Heart right ventricle (tissue), 16 donors: ENCODE data around the gene LGALS9C. TPM values are rescaled to one million over a fixed set of nuclear protein-coding genes. Genes with fewer than 3 reads are reported as not detected.
"Not testable (repeated sequence)": the region's sequence is repeated elsewhere in the genome, so short reads cannot be mapped to it uniquely, and the experiment has no call there.

Experiments used
- ATAC-seq, 8 donors: fragments of 200-7000 bp; cut with Tn5 transposase; one replicate each; pipeline ENCODE4 v1.9.1; 2020; ENCODE audit warnings: mild to moderate bottlenecking in 8 of 8, moderate library complexity in 8 of 8, moderate number of reproducible peaks in 1 of 8
- DNase-seq, 2 donors: peaks; one replicate each; pipeline ENCODE4 v3.0.0-alpha.2; 2020
- H3K27ac ChIP-seq, 10 donors: fragments of 200-600 bp; sonication (generic) in 2 of 10; one replicate each; pipeline versions ENCODE4 v1.5.0 to v1.8.0; 2020 to 2022; ENCODE audit warnings: mild to moderate bottlenecking in 3 of 10
- H3K27me3 ChIP-seq, 7 donors: fragments of 200-600 bp; one replicate each; pipeline ENCODE4 v1.8.0; 2021 to 2022; ENCODE audit warnings: mild to moderate bottlenecking in 2 of 7
- H3K36me3 ChIP-seq, 9 donors: fragments of 200-600 bp; sonication (generic) in 1 of 9; one replicate each; pipeline versions ENCODE4 v1.5.0 to v1.8.0; 2020 to 2022; ENCODE audit warnings: mild to moderate bottlenecking in 2 of 9
- H3K4me1 ChIP-seq, 9 donors: fragments of 200-600 bp; sonication (generic) in 1 of 9; one replicate each; pipeline versions ENCODE4 v1.5.0 to v1.8.0; 2020 to 2022; ENCODE audit warnings: mild to moderate bottlenecking in 4 of 9
- H3K4me3 ChIP-seq, 10 donors: fragments of 200-600 bp; sonication (generic) in 2 of 10; one replicate each; pipeline versions ENCODE4 v1.5.0 to v1.8.0; 2020 to 2022; ENCODE audit warnings: mild to moderate bottlenecking in 7 of 10, moderate library complexity in 2 of 10
- H3K9me3 ChIP-seq, 11 donors: fragments of 200-600 bp in 10 of 11; sonication (generic) in 2 of 11; one replicate each; pipeline versions ENCODE4 v1.5.0 to v1.8.0; 2013 to 2022; ENCODE audit warnings: mild to moderate bottlenecking in 2 of 11, control low read depth in 1 of 11, moderate library complexity in 1 of 11
- WGBS, 2 donors: extraction: QIAGEN DNeasy Blood & Tissue Kit; methylation state at CpG; one replicate each; pipeline ENCODE4 v1.1.7; 2013; ENCODE audit warnings: inconsistent platforms in 1 of 2; 5-methylcytosine and 5-hydroxymethylcytosine counted together
- intact Hi-C, 10 donors: fragments of 100-400 bp; cut with DNase I; formaldehyde crosslinking; loops; one replicate each; pipeline versions ENCODE4 v1.11.1 to v1.14.2; 2022
- long read RNA-seq, 3 donors: library from polyadenylated mRNA; unstranded; transcript quantifications; one replicate each; pipeline ENCODE4 v2.0.0, GENCODE V29; 2020 to 2021
- polyA plus RNA-seq, 2 donors: library from polyadenylated mRNA; stranded (reverse); fragments of 200-250 nt; gene quantifications; one replicate each; pipeline ENCODE4 v1.2.3, GENCODE V29; 2013
- total RNA-seq, 10 donors: library from RNA; stranded (reverse); fragmentation: NEBNext Ultra II Directional in 3 of 10; extraction: Animal tissue kit (Norgen Biotek cat#: 25700) in 3 of 10; gene quantifications; one replicate each; pipeline versions ENCODE4 v1.2.1 to v1.2.4, GENCODE V29; 2021 to 2023
- TF ChIP-seq, protein P1 (sequence below), 9 donors: fragments of 200-600 bp; sonication (generic) in 2 of 9; IDR thresholded peaks; one replicate each; pipeline versions ENCODE4 v1.5.0 to v1.8.0; 2021 to 2022; ENCODE audit warnings: antibody characterized with exemption in 9 of 9, mild to moderate bottlenecking in 5 of 9, moderate library complexity in 1 of 9
- donor health status: Arrhythmogenic right ventricular cardiomyopathy.
- donor health status: ischemic (EF 13 %, LVEDD 7.1; RV severe dilation, severe dysfunction).
- donor health status: healthy with polysubstance abuse.
- donor health status: DM: no; HTN: yes; CAD: no.
- donor health status: DM: no; HTN: no; CAD: no.
- donor health status: ischemic (EF 25% LVEDD 6.9; RV normal size, moderate dysfunction).
- donor health status: ischemic (EF 25% LVEDD 5.7; RV mildly dilated, moderate dysfunction).
- donor health status: healthy.
- donor health status: DM: yes; HTN: yes; CAD: no.
- donor health status: Ischemic cardiomyopathy.
- donor health status: ischemic (EF 35%, LVEDD 5.7; RV mildly dilated, moderate dysfunction).
- donor health status: nonischemic (EF 11% LVEDD 7.7; RV severe dilation, severe dysfunction).
- donor health status: DM: yes; HTN: yes; CAD: no.
- donor health status: PGD.
- donor health status: ischemic (EF 29% LVEDD 5.4; RV normal size, mild dysfunction).
- donor health status: nonischemic (EF 23%, LVEDD 6.1; RV moderate dilation, normal function).

LGALS9C gene
- total RNA-seq (under 1 TPM in 1 of 10 donors, not detected in 9; 0.18 TPM), polyA plus RNA-seq (not detected)
- long read RNA-seq, donor 1, result 0 reads
- long read RNA-seq, donor 2, result 0 reads
- long read RNA-seq, donor 3, result 0 reads

DNA sequence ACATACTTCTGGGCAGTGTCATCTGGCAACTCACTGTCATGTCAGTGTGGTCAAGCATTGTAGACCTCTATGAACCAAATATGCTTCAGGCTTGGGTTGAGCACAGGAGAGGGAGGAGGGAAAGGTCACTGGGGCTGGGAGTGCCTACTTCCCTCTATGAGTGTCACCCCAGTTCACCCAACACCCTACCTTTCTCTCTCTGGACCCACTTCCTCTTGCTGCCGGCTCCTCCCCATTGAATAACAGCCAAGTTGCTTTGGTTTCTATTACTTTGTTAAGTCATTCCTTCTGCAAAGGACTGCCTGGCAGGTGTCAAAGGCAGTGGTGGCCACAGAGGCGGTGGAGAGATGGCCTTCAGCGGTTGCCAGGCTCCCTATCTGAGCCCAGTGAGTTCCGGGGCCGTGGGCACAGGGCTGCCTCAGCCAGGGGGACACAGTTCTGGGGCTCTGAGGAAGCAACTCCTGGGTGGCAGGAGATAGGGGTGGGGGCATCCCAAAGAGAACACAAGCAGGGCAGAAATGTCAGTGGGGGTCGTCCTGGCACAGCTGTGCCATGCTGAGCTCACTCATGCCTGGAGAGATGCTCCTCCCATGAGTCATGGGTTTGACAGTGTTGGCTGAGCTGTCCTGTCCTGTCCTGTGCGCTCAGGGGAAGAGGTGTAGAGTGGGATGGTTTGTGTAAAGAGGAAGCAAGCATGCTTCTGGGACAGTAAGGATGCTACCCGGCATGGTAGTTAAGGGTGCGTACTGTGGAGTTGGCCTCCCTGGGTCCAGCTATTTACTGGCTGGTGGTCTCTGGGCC is at the start of gene LGALS9C:
TSS of gene LGALS9C (plus strand) at position 282 of the 801 bp plus-strand sequence. CDS start at position 348, 66 bp downstream.
- H3K27ac ChIP-seq, result peak within 1 kb of the TSS in 1 of 10 donors; percentile 46
- peak in 5 of 8 donors; percentile 7 to 54 (median 29) for ATAC-seq
- H3K27me3 ChIP-seq, DNase-seq, intact Hi-C loops, H3K36me3 ChIP-seq, H3K9me3 ChIP-seq, H3K4me3 ChIP-seq, H3K4me1 ChIP-seq: not testable (repeated sequence)
- 73% methylated on average over 6 of the region's 9 CpGs for WGBS, 2 donors

DNA sequence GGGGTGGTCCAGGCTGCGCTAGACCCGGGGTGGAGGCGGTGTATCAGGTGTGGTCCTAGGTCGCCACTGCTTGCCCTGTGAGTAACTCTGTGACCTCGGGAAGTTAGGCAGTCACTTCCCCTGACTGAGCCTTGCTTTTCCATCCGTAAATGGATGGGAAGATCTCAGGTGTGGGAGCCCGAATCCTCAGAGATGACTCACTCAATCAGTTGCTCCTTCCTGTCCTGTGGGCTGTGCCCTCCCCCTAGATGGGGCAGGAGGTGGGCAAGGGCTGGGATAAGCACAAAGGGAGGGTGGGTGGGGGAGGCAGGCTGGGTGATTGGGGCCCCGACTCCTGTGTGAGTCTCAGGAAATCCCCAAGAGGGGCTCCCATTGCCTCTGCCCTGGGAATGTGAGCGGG is 44.4 kb upstream of the LGALS9C start:
- intact Hi-C loops, result not testable (repeated sequence)
- no CpG with 5 or more reads among the region's 9 CpGs for WGBS, 2 donors

DNA sequence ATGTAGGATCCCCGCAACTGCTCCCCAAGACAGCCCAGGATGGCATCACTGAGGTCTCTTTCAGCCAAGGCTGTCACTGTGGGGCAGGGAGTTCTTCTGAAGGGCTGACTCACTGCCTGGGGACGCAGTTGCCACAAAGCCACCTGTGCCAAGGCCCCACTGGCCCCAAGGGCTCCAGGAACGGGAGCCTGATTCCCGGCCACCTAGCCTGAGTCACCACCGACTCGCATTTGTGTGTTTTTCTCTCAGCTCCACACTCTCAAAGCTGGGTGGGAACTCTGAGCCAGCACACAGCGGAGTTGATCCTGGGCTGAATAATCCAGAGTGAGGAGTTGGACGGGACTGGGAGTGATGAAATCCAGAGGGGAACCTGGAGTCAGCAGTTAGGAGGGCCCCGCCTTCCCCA is 37.1 kb upstream of the LGALS9C start:
- ATAC-seq, H3K36me3 ChIP-seq, H3K4me3 ChIP-seq, H3K9me3 ChIP-seq, H3K27me3 ChIP-seq, H3K4me1 ChIP-seq, intact Hi-C loops, H3K27ac ChIP-seq, DNase-seq: not testable (repeated sequence)
- 44% methylated on average over 4 of the region's 9 CpGs; no CpG with 5 or more reads in 1 of the 2 donors for WGBS, 2 donors

More for the DNA sequence above, 44.4 kb upstream of the LGALS9C start:
- H3K36me3 ChIP-seq, H3K27ac ChIP-seq, H3K4me1 ChIP-seq, DNase-seq, H3K27me3 ChIP-seq, H3K9me3 ChIP-seq, H3K4me3 ChIP-seq, ATAC-seq: not testable (repeated sequence)

DNA sequence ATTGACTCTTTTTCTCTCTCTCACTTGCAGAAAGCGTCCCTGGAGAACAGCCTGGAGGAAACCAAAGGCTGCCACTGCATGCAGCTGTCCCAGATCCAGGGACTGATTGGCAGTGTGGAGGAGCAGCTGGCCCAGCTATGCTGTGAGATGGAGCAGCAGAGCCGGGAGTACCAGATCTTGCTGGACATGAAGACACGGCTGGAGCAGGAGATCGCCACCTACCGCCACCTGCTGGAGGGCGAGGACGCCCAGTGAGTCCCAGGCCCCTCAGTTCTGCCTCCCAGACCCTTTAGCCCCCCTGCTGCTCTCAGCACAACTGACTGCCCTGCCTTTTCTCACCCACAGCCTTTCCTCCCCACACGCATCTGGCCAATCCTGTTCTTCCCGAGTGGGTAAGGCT is 34.5 kb upstream of the LGALS9C start:
- H3K27ac ChIP-seq, H3K9me3 ChIP-seq, H3K27me3 ChIP-seq, H3K4me1 ChIP-seq, H3K36me3 ChIP-seq, intact Hi-C loops, H3K4me3 ChIP-seq: not testable (repeated sequence)
- DNase-seq (peak in 1 of 2 donors; percentile 36), ATAC-seq (peak in 2 of 8 donors; percentile 58 to 63)
- TF ChIP-seq, protein P1, sequence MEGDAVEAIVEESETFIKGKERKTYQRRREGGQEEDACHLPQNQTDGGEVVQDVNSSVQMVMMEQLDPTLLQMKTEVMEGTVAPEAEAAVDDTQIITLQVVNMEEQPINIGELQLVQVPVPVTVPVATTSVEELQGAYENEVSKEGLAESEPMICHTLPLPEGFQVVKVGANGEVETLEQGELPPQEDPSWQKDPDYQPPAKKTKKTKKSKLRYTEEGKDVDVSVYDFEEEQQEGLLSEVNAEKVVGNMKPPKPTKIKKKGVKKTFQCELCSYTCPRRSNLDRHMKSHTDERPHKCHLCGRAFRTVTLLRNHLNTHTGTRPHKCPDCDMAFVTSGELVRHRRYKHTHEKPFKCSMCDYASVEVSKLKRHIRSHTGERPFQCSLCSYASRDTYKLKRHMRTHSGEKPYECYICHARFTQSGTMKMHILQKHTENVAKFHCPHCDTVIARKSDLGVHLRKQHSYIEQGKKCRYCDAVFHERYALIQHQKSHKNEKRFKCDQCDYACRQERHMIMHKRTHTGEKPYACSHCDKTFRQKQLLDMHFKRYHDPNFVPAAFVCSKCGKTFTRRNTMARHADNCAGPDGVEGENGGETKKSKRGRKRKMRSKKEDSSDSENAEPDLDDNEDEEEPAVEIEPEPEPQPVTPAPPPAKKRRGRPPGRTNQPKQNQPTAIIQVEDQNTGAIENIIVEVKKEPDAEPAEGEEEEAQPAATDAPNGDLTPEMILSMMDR (IDR thresholded peaks at IDR 0.05), result peak in 7 of 9 donors; percentile 7 to 32 (median 22)
- WGBS, 2 donors, result 4% methylated on average over 5 of the region's 9 CpGs; no CpG with 5 or more reads in 1 of the 2 donors

DNA sequence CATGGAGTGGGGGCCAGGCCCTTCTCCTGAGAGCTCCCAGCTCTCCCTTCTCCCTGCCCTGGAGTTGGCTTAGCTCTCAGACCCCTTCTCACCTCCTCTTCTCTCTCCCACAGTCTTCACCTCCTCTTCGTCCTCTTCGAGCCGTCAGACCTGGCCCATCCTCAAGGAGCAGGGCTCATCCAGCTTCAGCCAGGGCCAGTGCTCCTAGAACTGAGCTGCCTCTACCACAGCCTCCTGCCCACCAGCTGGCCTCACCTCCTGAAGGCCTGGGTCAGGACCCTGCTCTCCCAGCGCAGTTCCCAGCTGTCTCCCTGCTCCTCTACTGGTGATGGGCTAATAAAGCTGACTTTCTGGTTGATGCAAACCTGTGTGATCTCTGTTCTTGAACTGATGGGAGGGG is 34.1 kb upstream of the LGALS9C start:
- intact Hi-C loops, H3K4me1 ChIP-seq, H3K4me3 ChIP-seq, H3K9me3 ChIP-seq, DNase-seq, H3K27me3 ChIP-seq, H3K36me3 ChIP-seq, H3K27ac ChIP-seq: not testable (repeated sequence)
- peak in 4 of 8 donors; percentile 6 to 26 (median 18) for ATAC-seq
- WGBS, 2 donors, result 84 to 91% methylated on average over 1 of the region's 4 CpGs

DNA sequence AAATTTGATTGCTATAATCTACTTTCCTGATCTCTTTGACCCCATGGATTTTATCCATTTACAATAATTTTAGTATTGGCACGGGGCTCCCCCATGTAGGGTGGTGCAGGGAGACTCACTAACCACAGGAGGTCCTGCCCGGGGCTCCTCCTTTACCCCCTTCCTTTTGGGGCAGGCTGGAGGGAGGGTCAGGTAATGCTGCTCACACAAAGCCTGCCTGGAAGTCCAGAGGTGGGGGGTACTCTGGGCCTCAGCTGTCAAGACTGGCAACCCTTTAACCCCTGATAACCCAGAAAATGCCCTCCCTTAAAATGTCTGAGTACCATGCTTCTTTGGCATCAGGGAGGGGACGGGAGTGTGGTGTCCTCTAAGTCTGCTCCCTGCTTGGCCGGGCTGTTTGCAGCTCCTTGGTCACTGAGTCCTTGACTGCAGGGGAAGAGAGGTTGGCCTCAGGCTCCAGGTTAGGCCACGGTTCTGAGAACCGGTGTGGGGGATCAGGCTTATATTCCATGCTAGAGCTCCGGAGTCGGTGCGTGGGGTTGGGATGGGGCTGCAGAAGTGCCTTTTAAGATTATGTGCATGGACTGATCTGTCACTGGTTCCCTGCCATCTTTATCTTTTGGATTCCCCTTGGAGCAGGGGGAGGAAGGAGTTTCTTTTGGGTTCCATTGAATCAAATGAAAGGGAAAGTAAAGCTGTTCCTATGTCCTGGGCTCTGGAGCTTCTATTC is 28.9 kb upstream of the LGALS9C start:
- intact Hi-C loops, H3K27ac ChIP-seq, H3K27me3 ChIP-seq, ATAC-seq, H3K36me3 ChIP-seq, H3K4me3 ChIP-seq, DNase-seq, H3K4me1 ChIP-seq, H3K9me3 ChIP-seq: not testable (repeated sequence)
- 79 to 85% methylated on average over 6 to 7 of the region's 9 CpGs for WGBS, 2 donors

DNA sequence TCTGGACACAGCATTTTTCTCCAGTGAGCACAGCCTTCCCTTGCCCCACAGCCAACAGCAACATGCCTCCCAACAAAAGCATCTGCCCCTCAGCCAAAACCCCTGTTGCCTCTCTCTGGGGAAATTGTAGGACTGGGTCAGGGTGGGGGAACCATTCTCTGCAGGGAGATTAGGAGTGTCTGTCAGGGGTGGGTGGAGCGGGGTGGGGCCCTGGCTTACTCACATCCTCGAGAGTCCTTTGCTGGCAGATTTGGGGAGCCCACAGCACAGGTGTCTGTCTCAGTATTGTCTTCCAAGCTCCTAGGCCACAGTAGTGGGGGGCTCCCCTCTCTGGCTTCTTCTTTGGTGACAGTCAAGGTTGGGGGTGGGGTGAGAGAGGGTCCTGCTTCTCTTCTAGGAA is 28.3 kb upstream of the LGALS9C start:
- H3K27ac ChIP-seq, intact Hi-C loops, H3K36me3 ChIP-seq, H3K4me3 ChIP-seq, H3K27me3 ChIP-seq, H3K4me1 ChIP-seq, H3K9me3 ChIP-seq, DNase-seq, ATAC-seq: not testable (repeated sequence)
- no CpG with 5 or more reads among the region's 2 CpGs for WGBS, 2 donors

DNA sequence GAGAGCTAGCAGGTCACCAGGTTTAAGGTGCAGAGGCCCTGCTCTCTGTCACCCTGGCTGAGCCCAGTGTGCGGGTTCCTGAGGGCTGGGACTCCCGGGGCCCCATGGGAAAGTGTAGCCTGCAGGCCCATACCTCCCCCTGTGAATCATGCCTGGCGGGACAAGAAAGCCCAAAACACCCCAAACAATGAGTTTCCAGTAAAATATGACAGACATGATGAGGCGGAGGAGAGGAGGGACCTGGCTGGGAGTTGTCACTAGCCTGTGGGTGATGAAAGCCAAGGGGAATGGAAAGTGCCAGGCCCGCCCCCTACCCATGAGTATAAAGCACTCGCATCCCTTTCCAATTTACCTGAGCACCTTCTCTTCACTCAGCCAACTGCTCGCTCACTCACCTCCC is 26.8 kb upstream of the LGALS9C start:
- DNase-seq, H3K36me3 ChIP-seq, H3K4me1 ChIP-seq, H3K27ac ChIP-seq, H3K4me3 ChIP-seq, H3K27me3 ChIP-seq, intact Hi-C loops, ATAC-seq, H3K9me3 ChIP-seq: not testable (repeated sequence)
- WGBS, 2 donors, result 79 to 82% methylated on average over 3 to 5 of the region's 7 CpGs

DNA sequence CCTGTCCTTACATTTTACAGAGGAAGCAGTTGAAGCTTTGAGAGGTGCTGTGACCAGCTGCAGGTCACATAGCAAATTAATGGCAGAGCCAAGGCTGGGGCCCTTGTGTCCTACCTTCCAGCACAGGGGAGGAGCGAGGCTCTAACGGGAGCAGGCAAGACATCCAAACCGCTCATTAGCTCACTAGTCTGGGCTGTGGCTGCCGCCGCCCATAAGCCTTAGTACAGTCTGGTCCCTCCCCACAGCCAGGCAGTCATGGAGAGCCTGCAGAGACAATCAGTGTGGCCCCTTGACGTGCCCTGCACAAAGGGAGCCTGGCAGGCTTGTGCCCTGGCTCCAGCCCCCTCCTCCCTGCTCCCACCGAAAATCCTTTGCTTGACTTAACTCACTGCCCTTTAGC is 25.6 kb upstream of the LGALS9C start:
- H3K36me3 ChIP-seq, H3K27me3 ChIP-seq, intact Hi-C loops, H3K27ac ChIP-seq, ATAC-seq, H3K4me1 ChIP-seq, DNase-seq, H3K9me3 ChIP-seq, H3K4me3 ChIP-seq: not testable (repeated sequence)
- 64 to 81% methylated on average over 2 to 7 of the region's 7 CpGs for WGBS, 2 donors

DNA sequence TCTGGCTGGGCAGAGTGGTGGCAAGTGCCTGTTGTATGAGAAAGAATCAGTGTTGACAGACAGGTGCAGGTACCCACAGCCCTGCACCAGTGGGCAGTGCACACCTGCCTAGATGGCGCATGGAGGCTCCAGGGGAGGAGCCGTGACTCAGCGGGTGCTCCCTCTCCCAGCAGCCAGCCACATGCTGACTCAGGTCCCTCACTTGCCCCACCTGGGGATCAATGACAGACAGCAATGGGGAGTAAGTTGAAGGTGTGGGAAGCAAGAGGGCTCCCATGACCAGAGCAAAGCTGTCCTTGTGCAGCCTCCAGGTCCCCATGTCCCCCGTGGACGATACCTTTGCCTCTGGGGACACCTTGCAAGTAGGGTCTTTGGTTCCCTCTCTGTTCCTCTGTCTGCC is 24.6 kb upstream of the LGALS9C start:
- WGBS, 2 donors, result 67 to 68% methylated on average over 3 to 5 of the region's 5 CpGs
- H3K27ac ChIP-seq, H3K9me3 ChIP-seq, H3K4me3 ChIP-seq, intact Hi-C loops, H3K36me3 ChIP-seq, H3K27me3 ChIP-seq, H3K4me1 ChIP-seq, DNase-seq, ATAC-seq: not testable (repeated sequence)
